Cardiac muscle cell (in vitro differentiated cells and primary cell): ENCODE measurements around the gene CYP27A1. TPM values are rescaled to one million over a fixed set of nuclear protein-coding genes. Genes with fewer than 3 reads are reported as not detected.
A peak's percentile ranks its signal among the peaks of the same experiment; 100 is the strongest.

ENCODE experiments used
- DNase-seq, 2 donors: peaks; one replicate each; pipeline versions ENCODE4 v3.0.0 to v3.0.0-alpha.2; 2010 to 2017; ENCODE audit warnings: low read depth in 1 of 2, low spot score in 1 of 2
- H3K27ac ChIP-seq: fragments of 200-600 bp; sonication (generic); 2 replicates; pipeline ENCODE4 v1.5.1; 2016
- H3K27me3 ChIP-seq: fragments of 200-600 bp; sonication (generic); 2 replicates; pipeline ENCODE4 v1.6.0; 2016; ENCODE audit warnings: control low read depth
- H3K36me3 ChIP-seq: fragments of 200-600 bp; sonication (generic); 2 replicates; pipeline ENCODE4 v1.5.1; 2016; ENCODE audit warnings: control low read depth
- H3K4me1 ChIP-seq: fragments of 200-600 bp; sonication (generic); 2 replicates; pipeline ENCODE4 v1.8.1; 2017; ENCODE audit warnings: low read depth, mild to moderate bottlenecking, mixed run types
- H3K4me3 ChIP-seq: fragments of 200-600 bp; sonication (generic); 2 replicates; pipeline ENCODE4 v1.5.1; 2016; ENCODE audit warnings: mild to moderate bottlenecking
- H3K9me3 ChIP-seq: fragments of 200-600 bp; sonication (generic); 2 replicates; pipeline ENCODE4 v1.5.1; 2017; ENCODE audit warnings: low read depth, mild to moderate bottlenecking, control low read depth
- polyA plus RNA-seq: library from polyadenylated mRNA; unstranded; fragments of >200 nt; fragmentation: Nextera tagmentation; extraction: Ambion mirVana; gene quantifications from 2 replicates; pipeline ENCODE4 v1.2.1, GENCODE V29; 2016
- total RNA-seq: library from RNA; depleted of rRNA; stranded (reverse); fragments of >200 nt; gene quantifications from 2 replicates; pipeline ENCODE4 v1.2.3, GENCODE V29; 2016
- TF ChIP-seq, protein P1 (sequence below): IDR thresholded peaks from 2 replicates; pipeline ENCODE4 v1.5.1; 2012; ENCODE audit warnings: low read depth, mild to moderate bottlenecking, low read length

CYP27A1 gene
- total and polyA plus RNA-seq, 2 experiments from 2014 or later, result 70.6 to 106 TPM

DNA sequence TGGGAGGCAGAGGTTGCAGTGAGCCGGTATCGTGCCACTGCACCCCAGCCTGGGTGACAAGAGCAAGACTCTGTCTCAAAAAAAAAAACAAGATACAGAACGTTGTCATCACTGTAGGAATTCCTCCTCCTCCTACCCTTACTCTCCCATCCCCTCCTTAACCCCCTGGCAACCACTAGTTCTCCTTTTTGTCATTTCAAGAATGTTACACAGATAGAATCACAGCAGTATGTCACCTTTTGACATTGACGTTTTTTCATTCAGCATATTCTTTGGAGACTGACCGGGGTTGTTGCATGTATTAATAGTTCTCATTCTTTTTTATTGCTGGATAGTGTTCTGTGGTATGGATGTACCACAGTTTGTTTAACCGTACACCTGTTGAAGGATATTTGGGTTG is 38.9 kb upstream of the CYP27A1 start:
- Histone ChIP-seq H3K27ac (no peak overlapping the region), H3K9me3 (no peaks in the 10 kb centered on the region), H3K4me3 (no peak overlapping the region), H3K27me3 (no peaks in the 10 kb centered on the region), H3K36me3 (peaks cover 41% of the 10 kb centered on the region), H3K4me1 (no peaks in the 10 kb centered on the region)
- TF ChIP-seq, protein P1, sequence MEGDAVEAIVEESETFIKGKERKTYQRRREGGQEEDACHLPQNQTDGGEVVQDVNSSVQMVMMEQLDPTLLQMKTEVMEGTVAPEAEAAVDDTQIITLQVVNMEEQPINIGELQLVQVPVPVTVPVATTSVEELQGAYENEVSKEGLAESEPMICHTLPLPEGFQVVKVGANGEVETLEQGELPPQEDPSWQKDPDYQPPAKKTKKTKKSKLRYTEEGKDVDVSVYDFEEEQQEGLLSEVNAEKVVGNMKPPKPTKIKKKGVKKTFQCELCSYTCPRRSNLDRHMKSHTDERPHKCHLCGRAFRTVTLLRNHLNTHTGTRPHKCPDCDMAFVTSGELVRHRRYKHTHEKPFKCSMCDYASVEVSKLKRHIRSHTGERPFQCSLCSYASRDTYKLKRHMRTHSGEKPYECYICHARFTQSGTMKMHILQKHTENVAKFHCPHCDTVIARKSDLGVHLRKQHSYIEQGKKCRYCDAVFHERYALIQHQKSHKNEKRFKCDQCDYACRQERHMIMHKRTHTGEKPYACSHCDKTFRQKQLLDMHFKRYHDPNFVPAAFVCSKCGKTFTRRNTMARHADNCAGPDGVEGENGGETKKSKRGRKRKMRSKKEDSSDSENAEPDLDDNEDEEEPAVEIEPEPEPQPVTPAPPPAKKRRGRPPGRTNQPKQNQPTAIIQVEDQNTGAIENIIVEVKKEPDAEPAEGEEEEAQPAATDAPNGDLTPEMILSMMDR, result no peak
- DNase-seq, result no peak

DNA sequence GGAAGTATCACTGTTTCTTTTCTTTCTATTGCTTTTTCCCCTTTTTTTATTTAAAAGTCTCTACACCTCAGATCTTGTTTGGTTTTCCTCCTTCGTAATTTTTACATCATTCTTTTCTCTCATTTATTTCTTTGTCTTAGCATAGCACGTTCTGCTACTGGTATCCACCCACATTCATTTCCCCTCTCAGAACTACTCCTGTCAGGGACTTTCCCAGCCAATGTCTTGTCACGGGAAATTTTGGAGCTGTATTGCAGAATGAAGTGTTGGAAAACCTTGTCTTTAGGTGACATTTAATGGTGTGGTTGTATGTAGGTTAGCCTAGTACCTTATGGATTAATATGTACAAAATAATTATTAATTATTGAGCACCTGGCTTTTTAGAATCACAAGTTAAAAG is 37.3 kb upstream of the CYP27A1 start:
- no peaks in the 10 kb centered on the region for H3K9me3 ChIP-seq
- TF ChIP-seq, protein P1, result no peak
- no peaks in the 10 kb centered on the region for H3K4me1 ChIP-seq
- DNase-seq, result no peak
- H3K27me3 ChIP-seq, result no peaks in the 10 kb centered on the region
- H3K36me3 ChIP-seq, result peaks cover 45% of the 10 kb centered on the region
- no peak overlapping the region for H3K4me3 ChIP-seq
- no peak overlapping the region for H3K27ac ChIP-seq

DNA sequence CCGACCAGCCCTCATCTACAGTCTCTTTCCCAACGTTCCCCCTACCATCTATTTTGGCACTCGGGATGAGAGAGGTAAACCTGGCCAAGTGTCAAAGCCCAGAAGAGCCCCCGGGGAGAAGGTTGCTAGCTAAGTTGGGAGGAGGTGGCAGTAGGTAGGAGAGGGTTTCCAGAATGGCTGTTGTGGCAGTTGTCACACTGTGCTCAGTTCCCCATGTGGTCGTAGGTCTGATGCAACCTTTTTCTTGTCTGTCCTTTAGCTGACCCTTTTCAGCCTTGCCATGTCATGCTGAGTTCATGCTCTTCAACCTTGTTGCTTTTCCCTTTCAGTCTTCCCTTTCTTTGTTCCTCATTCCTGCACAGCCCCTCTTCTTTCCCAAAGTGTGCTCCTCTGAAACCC is 36.8 kb upstream of the CYP27A1 start:
- Histone ChIP-seq H3K9me3 (no peaks in the 10 kb centered on the region), H3K4me1 (no peaks in the 10 kb centered on the region), H3K27me3 (no peaks in the 10 kb centered on the region), H3K4me3 (no peak overlapping the region), H3K27ac (no peak overlapping the region), H3K36me3 (peaks cover 46% of the 10 kb centered on the region)
- DNase-seq, result peak in 1 of 2 donors; percentile 29
- TF ChIP-seq, protein P1, result no peak

DNA sequence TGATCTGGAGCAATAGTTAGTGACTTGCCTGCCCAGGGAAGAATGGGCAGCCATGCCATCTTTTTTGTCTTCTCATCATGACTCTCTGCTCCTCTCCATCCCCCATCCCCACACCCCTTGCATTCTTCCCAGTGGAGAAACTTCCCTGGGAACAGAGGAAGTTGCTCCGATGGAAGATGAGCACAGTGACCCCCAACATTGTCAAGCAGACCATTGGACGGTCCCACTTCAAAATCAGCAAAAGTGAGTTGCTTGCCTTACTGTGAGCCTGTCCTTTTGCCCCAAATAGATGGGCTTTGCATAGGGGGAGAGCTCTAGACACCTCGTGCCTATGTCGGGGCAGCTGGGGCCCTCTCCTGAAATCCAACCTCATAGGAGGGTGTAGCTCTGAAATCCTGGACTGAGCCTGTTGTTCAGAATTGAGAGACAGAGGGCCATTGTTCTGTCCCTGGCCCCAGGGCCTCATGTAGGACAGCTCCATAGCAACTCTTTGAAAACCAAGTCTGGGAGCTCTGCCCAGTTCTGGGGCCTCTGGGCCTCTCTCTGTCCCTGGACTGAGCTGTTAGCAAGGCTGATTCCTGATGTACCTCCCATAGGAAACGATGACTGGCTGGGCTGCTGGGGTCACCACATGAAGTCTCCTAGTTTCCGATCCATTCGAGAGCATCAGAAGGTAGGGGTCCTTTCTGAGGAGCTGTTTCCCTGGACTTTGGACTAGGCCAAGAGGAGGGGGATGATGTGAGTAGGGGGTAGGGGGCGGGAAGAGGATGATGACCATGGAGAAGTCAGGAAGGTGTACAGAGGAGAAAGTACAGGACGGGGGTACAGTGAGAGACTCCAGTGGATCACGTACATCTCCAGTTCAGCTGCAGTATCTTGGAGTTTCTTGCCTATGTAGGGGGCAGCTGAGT is 36.1 kb upstream of the CYP27A1 start:
- peak in 1 of 2 donors; percentile 90 for DNase-seq
- Histone ChIP-seq H3K36me3 (peaks cover 46% of the 10 kb centered on the region), H3K9me3 (no peaks in the 10 kb centered on the region), H3K27ac (no peak overlapping the region), H3K27me3 (no peaks in the 10 kb centered on the region), H3K4me3 (no peak overlapping the region), H3K4me1 (no peaks in the 10 kb centered on the region)
- TF ChIP-seq, protein P1, result no peak

DNA sequence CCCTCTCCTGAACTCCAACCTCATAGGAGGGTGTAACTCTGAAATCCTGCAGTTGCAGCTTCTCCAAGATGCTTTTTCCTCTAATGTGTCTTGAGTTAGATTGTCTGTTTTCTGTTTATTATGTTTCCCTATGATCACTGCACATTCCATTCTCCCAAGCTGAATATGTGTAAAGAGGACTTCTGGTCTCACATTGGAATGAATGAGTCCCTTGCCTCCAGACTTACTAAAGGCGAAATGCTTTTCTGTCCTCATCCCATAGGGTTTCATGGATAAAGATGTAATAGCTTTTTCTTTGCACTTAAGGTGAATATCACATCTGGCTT is 35.5 kb upstream of the CYP27A1 start:
- Histone ChIP-seq H3K9me3 (no peaks in the 10 kb centered on the region), H3K36me3 (peaks cover 50% of the 10 kb centered on the region), H3K4me3 (no peak overlapping the region), H3K27ac (no peak overlapping the region), H3K4me1 (no peaks in the 10 kb centered on the region), H3K27me3 (no peaks in the 10 kb centered on the region)
- DNase-seq, result no peak
- TF ChIP-seq, protein P1, result no peak
